GM12878 (cell line): ENCODE results near the gene SELPLG. TPM values are rescaled to one million over a fixed set of nuclear protein-coding genes. Genes with fewer than 3 reads are reported as not detected.

Experiments
- ATAC-seq: fragments of 200-7000 bp; cut with Tn5 transposase; 3 replicates; pipeline ENCODE4 v1.9.1; 2020; ENCODE audit warnings: mild to moderate bottlenecking, moderate library complexity
- BruUV-seq: library from RNA; stranded (reverse); fragments of 400-500 nt; replicated peaks from 2 replicates; lab custom pipeline; 2021; lab: Mats Ljungman, UMichigan
- CTCF ChIA-PET: fragments of 300-600 bp; sonication (Branson Sonifier 250); formaldehyde crosslinking; extraction: SDS; loops from one replicate; lab custom pipeline; 2021; ENCODE audit warnings: inconsistent platforms; lab: Yijun Ruan, JAX
- POLR2A ChIA-PET: fragments of 350-600 bp; formaldehyde crosslinking; extraction: SDS; loops from one replicate; lab custom pipeline; 2021; ENCODE audit warnings: inconsistent platforms; lab: Charles Lee
- RAD21 ChIA-PET: fragments of 300-600 bp; sonication (Branson Sonifier 250); formaldehyde crosslinking; loops from one replicate; lab custom pipeline; 2023; ENCODE audit warnings: antibody characterized with exemption; ENCODE audit not compliant: unreplicated experiment; lab: Charles Lee
- SMC1A ChIA-PET: fragments of 300-600 bp; sonication (Branson Sonifier 250); formaldehyde crosslinking; loops from one replicate; lab custom pipeline; 2023; ENCODE audit not compliant: unreplicated experiment, uncharacterized antibody; lab: Charles Lee
- DNase-seq: peaks from one replicate; pipeline ENCODE4 v3.0.0-alpha.2; 2011; ENCODE audit warnings: low read depth, low spot score
- FAIRE-seq: peaks from 3 replicates; lab custom pipeline; 2011; peaks lifted over from hg19 to GRCh38; lab: Jason Lieb, UNC
- H2AFZ ChIP-seq: 2 replicates; pipeline ENCODE4 v1.6.0; 2011; ENCODE audit warnings: low read depth, low read length, control low read depth; ENCODE audit not compliant: control insufficient read depth
- H3K27ac ChIP-seq: 2 replicates; pipeline ENCODE4 v1.5.1; 2011; ENCODE audit warnings: control low read depth; ENCODE audit not compliant: control insufficient read depth, insufficient read depth
- H3K27me3 ChIP-seq, 2 experiments: replicated peaks in 1 of 2; 2 replicates each; pipeline versions ENCODE4 v1.6.0 to v1.6.1; 2011; ENCODE audit warnings: low read length in 1 of 2; ENCODE audit not compliant: control insufficient read depth in 2 of 2, insufficient read depth in 2 of 2
- H3K36me3 ChIP-seq, 2 experiments: 2 replicates each; pipeline ENCODE4 v1.5.1; 2011; ENCODE audit warnings: low read length in 1 of 2; ENCODE audit not compliant: control insufficient read depth in 2 of 2, insufficient read depth in 2 of 2
- H3K4me1 ChIP-seq: 2 replicates; pipeline ENCODE4 v1.6.1; 2011; ENCODE audit warnings: mild to moderate bottlenecking, low read length, moderate library complexity, mixed read lengths; ENCODE audit not compliant: control insufficient read depth, insufficient read depth
- H3K4me2 ChIP-seq: 2 replicates; pipeline ENCODE4 v1.6.0; 2011; ENCODE audit warnings: control low read depth; ENCODE audit not compliant: control insufficient read depth, insufficient read depth
- H3K4me3 ChIP-seq: fragments of 200-600 bp; sonication (generic); 2 replicates; pipeline ENCODE4 v1.5.1; 2016
- H3K79me2 ChIP-seq: 2 replicates; pipeline ENCODE4 v1.6.0; 2011; ENCODE audit warnings: low read length; ENCODE audit not compliant: control insufficient read depth, insufficient read depth
- H3K9ac ChIP-seq: 2 replicates; pipeline ENCODE4 v1.8.0; 2011; ENCODE audit warnings: low read length, control low read depth, mixed read lengths; ENCODE audit not compliant: control insufficient read depth, insufficient read depth
- H3K9me3 ChIP-seq: replicated peaks from 3 replicates; pipeline ENCODE4 v1.5.1; 2011; ENCODE audit warnings: mild to moderate bottlenecking, low read length; ENCODE audit not compliant: control insufficient read depth, insufficient read depth
- H4K20me1 ChIP-seq: 2 replicates; pipeline ENCODE4 v1.6.0; 2011; ENCODE audit not compliant: control insufficient read depth, insufficient read depth
- BACH1 ChIP-seq: fragments of 450-650 bp; IDR thresholded peaks from 2 replicates; pipeline ENCODE4 v1.6.1; 2017; ENCODE audit warnings: mild to moderate bottlenecking, borderline replicate concordance
- BHLHE40 ChIP-seq, 2 experiments: fragments of 450-650 bp in 1 of 2; IDR thresholded peaks; 2 replicates each; pipeline ENCODE4 v1.6.1; 2011 to 2017; ENCODE audit warnings: low read depth in 2 of 2, borderline replicate concordance in 1 of 2, improper control_type of control experiment in 1 of 2, low read length in 1 of 2, mild to moderate bottlenecking in 1 of 2
- BMI1 ChIP-seq: fragments of 450-650 bp; IDR thresholded peaks from 2 replicates; pipeline ENCODE4 v1.6.1; 2016; ENCODE audit warnings: mild to moderate bottlenecking, moderate library complexity, borderline replicate concordance
- BRCA1 ChIP-seq: IDR thresholded peaks from 2 replicates; pipeline ENCODE4 v1.6.1; 2011; ENCODE audit warnings: low read depth, low read length, improper control_type of control experiment
- CEBPZ ChIP-seq: fragments of 150-350 bp; IDR thresholded peaks from 2 replicates; pipeline ENCODE4 v1.6.1; 2016; ENCODE audit warnings: low read depth, low read length
- CHD2 ChIP-seq: IDR thresholded peaks from 2 replicates; pipeline ENCODE4 v1.6.1; 2011; ENCODE audit warnings: low read depth, low read length, improper control_type of control experiment, borderline replicate concordance
- E4F1 ChIP-seq: fragments of 450-650 bp; IDR thresholded peaks from 2 replicates; pipeline ENCODE4 v1.6.1; 2018; ENCODE audit warnings: borderline replicate concordance, mild to moderate bottlenecking; ENCODE audit not compliant: partially characterized antibody
- EP300 ChIP-seq, 2 experiments: fragments of 150-350 bp in 1 of 2; IDR thresholded peaks; 2 replicates each; pipeline ENCODE4 v1.6.1; 2011 to 2012; ENCODE audit warnings: low read depth in 2 of 2, low read length in 2 of 2, borderline replicate concordance in 1 of 2, improper control_type of control experiment in 1 of 2, inconsistent platforms in 1 of 2; ENCODE audit not compliant: control insufficient read depth in 1 of 2
- GABPA ChIP-seq: IDR thresholded peaks from 2 replicates; pipeline ENCODE4 v1.6.1; 2014; ENCODE audit warnings: antibody characterized with exemption, low read depth, mild to moderate bottlenecking, inconsistent platforms
- NFIC ChIP-seq: IDR thresholded peaks from 2 replicates; pipeline ENCODE4 v1.6.1; 2012; ENCODE audit warnings: low read depth, mild to moderate bottlenecking, inconsistent platforms, low read length, moderate library complexity
- NR2C1 ChIP-seq: fragments of 450-650 bp; IDR thresholded peaks from 2 replicates; pipeline ENCODE4 v1.6.1; 2017; ENCODE audit warnings: antibody characterized with exemption, mild to moderate bottlenecking, moderate library complexity
- SMAD1 ChIP-seq: fragments of 450-650 bp; IDR thresholded peaks from 2 replicates; pipeline ENCODE4 v1.6.1; 2018; ENCODE audit warnings: mild to moderate bottlenecking, low read depth; ENCODE audit not compliant: partially characterized antibody
- SMC3 ChIP-seq: IDR thresholded peaks from 2 replicates; pipeline ENCODE4 v1.6.1; 2011; ENCODE audit warnings: low read length, improper control_type of control experiment, borderline replicate concordance
- USF2 ChIP-seq: IDR thresholded peaks from 2 replicates; pipeline ENCODE4 v1.6.1; 2011; ENCODE audit warnings: low read depth, low read length, improper control_type of control experiment, borderline replicate concordance
- ZNF274 ChIP-seq: IDR thresholded peaks from one replicate; pipeline ENCODE4 v1.8.0; 2011; ENCODE audit not compliant: insufficient read length, insufficient read depth
- ZZZ3 ChIP-seq: IDR thresholded peaks from 2 replicates; pipeline ENCODE4 v1.6.1; 2011; ENCODE audit warnings: low read depth; ENCODE audit not compliant: control insufficient read depth, insufficient read length
- WGBS: methylation state at CpG from one replicate; pipeline ENCODE4 v1.1.6; 2016; ENCODE audit warnings: low lambda C conversion rate; ENCODE audit not compliant: insufficient replicate concordance, insufficient coverage; ENCODE audit errors: missing lambda C conversion rate; 5-methylcytosine and 5-hydroxymethylcytosine counted together
- in situ Hi-C: fragments of 300-500 bp; cut with MboI; formaldehyde crosslinking; loops from 9 replicates; pipeline ENCODE4 v1.14.3; 2018; ENCODE audit warnings: mixed read lengths
- intact Hi-C: fragments of 100-400 bp; cut with micrococcal nuclease; formaldehyde crosslinking; loops from one replicate; pipeline ENCODE4 v1.14.2; 2022; ENCODE audit not compliant: unreplicated experiment
- polyA plus RNA-seq, 11 experiments: library from polyadenylated mRNA; depleted of rRNA in 4 of 11; unstranded in 6 of 11; stranded (reverse) in 5 of 11; fragments of >200 nt; fragmentation: Nextera tagmentation in 4 of 11; fragmentation: Illumina TruSeq in 1 of 11; extraction: Ambion mirVana in 4 of 11; extraction: Trizol in 1 of 11; gene quantifications; 1 replicate in 1 of 11; 2 replicates in 10 of 11; pipeline versions ENCODE4 v1.2.1 to v1.2.3, GENCODE V29; 2011 to 2016; ENCODE audit warnings: inconsistent platforms in 2 of 11, missing spikeins in 2 of 11, low read depth in 1 of 11
- total RNA-seq, 4 experiments: library from RNA; depleted of rRNA in 3 of 4; stranded (reverse); fragments of >200 nt in 3 of 4; fragmentation: Illumina TruSeq in 1 of 4; extraction: Trizol in 1 of 4; gene quantifications; 2 replicates each; pipeline versions ENCODE4 v1.2.1 to v1.2.3, GENCODE V29; 2013 to 2021

The SELPLG gene
- total and polyA plus RNA-seq, 10 of the 15 experiments (the other 5 are each of a cell fraction or from before 2014, with no cell fraction given) = 3.2 to 32.3 (median 23.9) TPM

GRCh38 chr12:108578264-108578663 is 55.4 kb downstream of the SELPLG start:
- CTCF ChIA-PET = interaction anchor here (1.0 to 21.5 kb wide), 3 partner anchors 9 to 38 kb away, joined by 3 to 866 read pairs (median 7); no protein-coding TSS in a partner anchor
- RAD21 ChIA-PET = interaction anchor here (2.1 to 20.0 kb wide), 2 partner anchors 10 to 37 kb away, joined by 9 to 633 read pairs; no protein-coding TSS in a partner anchor
- no peak for ATAC-seq
- Histone ChIP-seq H4K20me1 (no peaks in the 10 kb centered on the region), H3K27me3 (no peaks in the 10 kb centered on the region), H3K36me3 (no peaks in the 10 kb centered on the region), H2AFZ (no peak overlapping the region), H3K4me1 (peaks cover 30% of the 10 kb centered on the region), H3K9ac (no peak overlapping the region), H3K27ac (no peak overlapping the region), H3K79me2 (no peaks in the 10 kb centered on the region), H3K9me3 (no peaks in the 10 kb centered on the region; the same call in 2 of the 3 replicates), H3K4me3 (no peak overlapping the region), H3K4me2 (no peak overlapping the region)
- BruUV-seq = no TSS peak
- intact Hi-C loops (no loop called here), in situ Hi-C loops (no loop called here)
- DNase-seq = no peak
- SMC1A ChIA-PET = interaction anchor here (1.0 to 26.5 kb wide), 5 partner anchors 10 to 56 kb away, joined by 3 to 718 read pairs (median 4); partner anchors contain the start of gene SELPLG
- no peak for TF ChIP-seq GABPA
- TF ChIP-seq NR2C1 = no peak
- no peak for TF ChIP-seq SMC3
- TF ChIP-seq SMAD1 = no peak
- TF ChIP-seq BRCA1 = no peak
- no peak for TF ChIP-seq USF2
- no peak for TF ChIP-seq BMI1
- TF ChIP-seq ZNF274 = no peak
- TF ChIP-seq BACH1 = no peak
- no peak for TF ChIP-seq NFIC
- no peak for TF ChIP-seq EP300 (IDR thresholded peaks at IDR 0.05; ENCODE audit: borderline replicate concordance in 1 of 2, control insufficient read depth in 1 of 2, low read depth in 2 of 2, low read length in 2 of 2)
- no peak for TF ChIP-seq ZZZ3
- no peak for TF ChIP-seq CEBPZ
- no peak for TF ChIP-seq BHLHE40 (IDR thresholded peaks at IDR 0.05; ENCODE audit: borderline replicate concordance in 1 of 2, low read depth in 2 of 2, low read length in 1 of 2)
- TF ChIP-seq E4F1 = no peak
- no peak for TF ChIP-seq CHD2
- POLR2A ChIA-PET = interaction anchor here (1.9 to 3.8 kb wide), 2 partner anchors 36 to 39 kb away, joined by 4 to 31 read pairs; no protein-coding TSS in a partner anchor
- FAIRE-seq = no peak
- WGBS = 100% methylated on average over 2 of the region's 2 CpGs
